ENCODE data around the gene DIP2C.
"Not testable (repeated sequence)": the region's sequence is repeated elsewhere in the genome, so short reads cannot be mapped to it uniquely, and the experiment has no call there.

DIP2C gene

DNA sequence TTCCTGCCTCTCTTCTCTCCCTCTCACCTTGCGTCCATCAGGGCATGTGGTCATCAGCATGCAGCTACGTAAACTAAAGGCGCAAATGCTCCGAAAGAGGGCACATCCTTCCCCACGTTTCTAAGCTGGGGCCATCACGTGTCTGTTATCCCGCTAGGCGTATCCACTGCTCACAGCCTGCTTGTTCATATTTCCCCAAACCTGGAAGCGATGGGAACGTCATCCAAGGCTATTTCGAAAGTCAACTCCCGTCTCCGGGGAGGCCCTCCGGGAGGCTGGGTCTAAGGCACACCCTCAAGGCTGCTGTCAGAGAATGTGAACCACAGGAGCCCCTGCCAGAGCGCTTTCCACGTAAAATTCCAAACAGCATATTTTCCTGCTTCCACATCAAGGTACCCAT, 199.2 kb downstream of the DIP2C start:
- no peak for DNase-seq

DNA sequence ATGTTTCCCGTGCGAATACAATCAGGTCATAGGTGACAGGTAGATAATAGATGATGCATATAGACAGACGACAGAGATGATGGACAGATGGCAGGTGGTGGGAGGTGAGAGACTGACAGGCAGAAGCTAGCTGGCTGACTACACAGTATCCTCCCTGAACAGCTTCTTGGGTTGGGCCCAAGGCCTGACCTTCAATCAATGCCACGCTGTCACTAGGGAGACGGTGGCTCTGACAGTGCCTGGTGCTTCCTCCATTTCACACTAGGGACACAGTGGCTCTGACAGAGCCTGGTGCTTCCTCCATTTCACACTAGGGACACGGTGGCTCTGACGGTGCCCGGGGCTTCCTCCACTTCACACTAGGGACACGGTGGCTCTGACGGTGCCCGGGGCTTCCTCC, 200.1 kb downstream of the DIP2C start:
- DNase-seq, result no peak

DNA sequence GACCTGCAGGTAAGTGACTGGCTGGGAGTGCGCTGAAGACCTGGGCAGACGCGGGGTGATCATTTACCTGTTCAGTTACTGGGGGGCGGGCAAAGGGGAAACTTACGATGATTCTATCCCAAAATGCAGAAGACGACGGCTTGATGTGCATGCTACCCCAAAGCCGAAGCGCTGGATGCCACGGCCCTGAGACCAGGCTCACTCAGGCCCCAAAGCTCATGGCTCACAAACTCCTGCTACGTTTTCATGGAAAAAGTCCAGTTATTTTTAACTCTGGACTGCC, 200.6 kb downstream of the DIP2C start:
- no peak for DNase-seq

DNA sequence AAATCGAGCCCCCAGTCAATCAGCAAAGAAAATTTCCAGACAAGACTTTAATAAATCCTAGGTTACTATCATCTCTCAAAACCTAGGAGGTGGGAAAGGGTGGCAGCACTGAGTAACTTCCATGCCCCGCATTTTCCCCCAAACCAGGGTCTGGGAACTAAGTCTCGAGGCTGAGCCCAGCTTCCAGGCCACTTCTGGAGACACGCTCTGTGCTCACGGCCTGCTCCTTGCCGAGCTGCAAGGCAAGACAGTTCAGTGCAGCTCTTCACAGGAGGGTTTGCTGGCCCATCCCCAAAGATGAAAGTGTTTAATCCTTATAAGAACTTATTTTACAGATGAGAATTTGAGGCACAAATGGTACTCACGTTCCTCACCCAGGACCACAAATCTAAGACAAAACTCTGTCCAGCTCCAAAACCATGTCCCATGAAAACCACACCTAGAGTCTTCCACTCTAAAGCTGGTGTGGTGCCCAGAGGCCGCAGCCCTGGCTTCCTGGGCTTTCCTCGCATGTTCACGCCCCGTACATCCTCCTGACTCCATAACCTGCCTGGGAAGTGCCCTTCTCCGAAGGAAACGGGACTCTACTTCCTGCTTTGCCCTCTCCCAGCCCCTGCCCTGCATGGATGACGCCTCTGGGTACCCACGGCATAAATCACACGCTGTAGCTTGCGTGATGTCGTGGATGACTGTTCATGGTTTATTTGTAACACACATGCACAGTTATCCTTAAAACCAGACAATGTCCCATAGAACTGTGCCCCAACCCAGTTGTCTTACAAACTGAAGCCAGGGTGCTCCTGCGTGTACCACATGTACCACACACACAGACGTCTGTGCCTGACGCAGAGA, 201.2 kb downstream of the DIP2C start:
- DNase-seq, result no peak

DNA sequence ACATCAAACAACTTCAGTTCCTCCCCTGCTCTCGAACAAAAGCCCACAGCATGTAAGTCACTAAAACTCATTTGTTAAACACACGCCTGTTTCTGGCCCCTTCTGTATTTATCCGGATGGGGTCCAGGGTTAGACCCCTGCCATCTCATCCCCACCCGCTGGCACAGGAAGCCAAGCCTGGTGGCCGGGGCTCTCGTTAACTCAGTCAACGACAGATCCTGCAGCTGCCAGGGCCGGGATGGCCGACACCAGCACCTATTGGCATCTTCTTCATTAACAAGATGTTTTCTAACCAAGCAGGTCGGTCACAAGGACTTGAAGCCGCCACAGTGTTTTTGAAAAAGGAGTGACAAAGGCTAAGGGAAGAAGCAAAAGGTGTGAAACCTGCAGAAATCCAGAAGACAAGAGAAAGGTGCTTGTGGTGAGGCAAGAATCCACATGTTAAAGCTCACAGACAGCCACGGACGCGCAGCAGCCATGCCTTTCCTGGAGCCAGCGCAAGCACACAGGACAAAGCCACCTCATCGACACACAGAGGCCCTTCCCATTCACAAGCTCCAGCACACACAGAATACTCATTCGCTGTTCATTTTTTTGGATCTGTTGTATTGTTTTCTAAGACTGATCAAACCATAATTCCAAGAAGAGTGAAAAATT, 202.7 kb downstream of the DIP2C start:
- no peak for DNase-seq

DNA sequence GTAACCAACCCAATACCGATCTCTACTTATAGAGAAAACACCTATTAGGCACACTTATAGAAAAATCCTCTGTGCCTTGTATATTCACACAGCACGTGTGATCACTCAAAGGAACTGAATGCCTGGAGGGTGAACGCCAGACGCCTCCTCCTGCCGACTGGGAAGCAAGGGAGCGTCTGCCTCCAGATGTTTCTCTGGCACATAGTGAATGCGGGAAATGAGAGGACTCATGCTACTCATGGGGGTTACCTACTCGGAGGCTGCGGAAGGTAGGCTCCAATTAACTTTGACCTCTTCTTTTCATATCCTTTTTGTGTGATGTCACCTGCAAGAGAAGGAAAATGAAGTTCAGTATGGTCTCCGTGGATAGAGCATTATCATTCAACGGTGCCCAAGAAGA, 203.3 kb downstream of the DIP2C start:
- no peak for DNase-seq

DNA sequence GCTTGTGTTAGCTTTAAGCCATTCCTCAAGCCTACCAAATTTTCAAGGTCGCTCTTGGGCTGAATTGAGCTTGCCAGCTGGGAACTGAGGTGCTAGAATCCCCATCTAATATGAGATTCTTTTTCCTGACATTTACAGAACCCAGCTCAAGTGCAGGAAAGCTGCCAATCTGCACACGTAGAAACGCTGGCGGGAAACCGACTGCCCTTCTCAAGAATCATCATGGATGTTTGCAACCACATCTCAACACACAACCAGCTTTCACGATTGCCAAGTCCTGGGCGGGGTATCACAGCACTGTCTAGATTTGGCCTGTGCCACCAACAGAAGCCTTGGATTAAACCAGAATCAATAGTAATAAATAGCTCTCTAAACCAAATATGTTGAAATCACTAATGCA, 203.7 kb downstream of the DIP2C start:
- DNase-seq, result no peak

DNA sequence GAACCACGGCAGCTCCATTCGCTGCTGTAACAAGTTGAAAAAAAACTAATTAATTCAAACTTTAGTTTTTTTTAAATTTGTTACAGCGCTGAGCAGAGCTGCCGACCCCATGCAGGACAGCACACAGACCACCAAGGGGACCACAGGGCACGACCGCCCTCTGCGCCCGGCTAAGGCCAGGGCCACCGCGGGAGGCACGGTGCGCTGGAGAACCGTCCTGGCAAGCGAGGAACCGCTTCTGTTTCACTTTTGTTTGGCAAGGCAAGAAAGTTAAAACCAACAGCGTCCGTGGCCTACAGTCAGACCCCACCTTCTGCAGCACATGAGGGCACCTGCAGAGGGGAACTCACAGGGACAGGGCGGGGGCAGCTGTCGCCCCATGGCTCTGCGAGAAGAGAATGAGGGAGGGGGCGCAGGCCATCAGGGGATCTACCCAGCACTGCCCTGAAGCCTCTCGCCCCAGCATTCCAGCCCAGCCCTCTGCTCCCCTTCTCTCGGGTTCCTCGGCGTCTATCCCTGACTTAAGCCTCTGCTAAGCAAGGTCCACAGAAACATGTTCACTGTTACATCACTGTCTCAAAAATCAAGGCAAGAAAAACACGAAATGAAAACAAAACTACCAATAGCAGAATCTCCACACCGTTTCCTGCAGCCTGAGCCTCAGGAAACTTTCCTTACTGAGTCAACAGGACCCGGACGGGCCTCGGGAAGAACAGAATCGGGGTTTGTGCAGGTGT, 204.4 kb downstream of the DIP2C start:
- DNase-seq, result no peak

DNA sequence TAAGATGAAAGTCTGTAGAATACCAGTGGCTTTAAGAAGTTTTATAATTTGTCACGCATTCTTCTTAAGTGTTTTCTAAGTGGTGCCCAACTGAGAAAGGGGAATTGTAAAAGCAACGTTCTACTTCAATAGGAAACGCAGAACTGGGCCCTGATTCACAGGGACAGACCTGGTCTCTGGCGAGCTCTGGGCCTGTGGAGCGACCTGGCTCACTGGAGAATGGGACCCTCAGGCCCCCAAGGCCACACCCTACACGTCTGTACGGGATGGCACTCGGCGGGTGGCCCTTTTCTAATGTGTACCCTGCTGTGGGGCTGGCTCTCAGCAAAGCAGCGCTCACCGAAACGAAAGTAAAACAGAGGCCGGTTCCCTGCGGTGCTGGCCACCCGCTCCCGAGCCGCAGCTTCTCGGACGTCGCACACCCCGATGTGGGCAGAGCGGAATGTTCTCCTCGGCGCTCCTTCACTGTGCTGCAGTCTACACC, 205.0 kb downstream of the DIP2C start:
- DNase-seq, result no peak

DNA sequence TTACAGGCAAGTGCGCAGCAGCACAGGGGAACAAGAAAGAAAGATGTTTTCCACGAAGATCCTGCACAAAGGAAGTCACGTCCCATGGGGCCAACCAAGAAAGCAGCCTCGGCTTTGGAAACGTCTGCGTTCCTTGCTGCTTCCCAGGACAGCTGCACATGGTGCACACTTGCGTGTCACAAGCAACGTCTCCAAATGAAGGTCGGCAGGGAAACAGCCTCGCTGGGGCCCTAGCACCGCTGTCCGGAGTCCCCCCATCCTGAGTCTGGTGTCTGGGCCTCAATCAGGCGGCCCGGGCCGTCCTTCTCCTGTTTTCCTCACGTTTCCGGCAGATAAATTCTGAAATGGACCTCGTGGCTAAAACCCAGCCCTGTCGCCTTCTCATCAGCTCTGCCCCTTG, 206.2 kb downstream of the DIP2C start:
- DNase-seq, result no peak

DNA sequence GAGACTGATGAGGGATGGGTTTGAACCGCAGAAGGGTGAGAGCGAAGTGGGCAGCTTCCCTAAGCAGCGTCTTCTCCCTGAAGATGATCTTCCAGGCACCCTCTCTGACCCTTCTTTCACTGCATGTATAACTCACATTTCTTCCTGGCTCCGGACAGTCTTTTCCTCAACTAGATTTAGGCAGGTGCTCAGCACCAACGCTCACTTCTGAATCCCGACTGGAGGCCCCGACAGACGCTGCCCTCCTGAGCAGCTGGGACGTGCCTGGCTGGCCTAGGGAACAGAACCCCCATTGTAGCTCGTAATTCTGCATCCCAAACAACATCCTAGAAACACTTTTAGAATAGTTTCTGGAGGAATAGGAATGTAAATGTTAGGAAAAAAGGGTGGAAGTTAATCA, 206.6 kb downstream of the DIP2C start:
- no peak for DNase-seq

DNA sequence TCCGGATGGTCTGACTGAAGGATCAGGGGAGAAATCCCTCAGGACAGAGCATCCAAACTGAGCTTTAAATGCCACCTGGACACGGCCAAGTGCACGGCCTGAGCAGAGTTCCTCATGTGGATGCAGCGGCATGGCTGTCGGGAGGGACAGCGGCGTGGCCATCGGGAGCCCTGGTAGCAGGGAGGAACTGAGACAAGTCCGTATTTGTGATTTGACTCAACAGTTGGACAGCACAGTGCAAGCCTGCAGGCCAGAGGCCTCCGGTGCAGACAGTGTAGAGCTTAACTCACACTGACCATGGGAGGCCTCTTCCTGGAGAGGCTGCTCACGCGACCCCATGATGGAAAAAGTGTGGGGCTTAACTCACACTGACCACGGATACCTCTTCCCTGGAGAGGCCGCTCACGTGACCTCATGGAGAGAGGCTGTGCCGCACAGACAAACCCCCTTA, 207.4 kb downstream of the DIP2C start:
- DNase-seq, result no peak

DNA sequence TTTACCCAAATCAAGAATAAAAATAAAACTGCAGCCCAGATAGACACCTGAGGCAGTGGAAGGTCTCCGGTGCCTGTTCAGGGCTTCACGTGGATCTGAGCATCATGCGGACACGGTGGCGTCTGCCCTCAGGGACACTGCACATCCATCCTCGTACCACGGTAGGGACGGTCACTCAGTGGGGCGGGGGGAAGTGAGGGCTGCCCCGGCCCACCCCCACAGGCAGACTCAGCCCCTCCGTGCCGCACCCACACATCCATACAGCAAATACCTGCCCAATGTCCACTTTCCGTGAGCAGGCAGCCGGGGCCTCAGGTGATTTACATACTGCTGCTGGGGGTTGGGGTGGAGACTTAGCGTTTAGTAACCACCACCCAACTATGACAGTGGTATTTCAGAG, 207.8 kb downstream of the DIP2C start:
- no peak for DNase-seq

DNA sequence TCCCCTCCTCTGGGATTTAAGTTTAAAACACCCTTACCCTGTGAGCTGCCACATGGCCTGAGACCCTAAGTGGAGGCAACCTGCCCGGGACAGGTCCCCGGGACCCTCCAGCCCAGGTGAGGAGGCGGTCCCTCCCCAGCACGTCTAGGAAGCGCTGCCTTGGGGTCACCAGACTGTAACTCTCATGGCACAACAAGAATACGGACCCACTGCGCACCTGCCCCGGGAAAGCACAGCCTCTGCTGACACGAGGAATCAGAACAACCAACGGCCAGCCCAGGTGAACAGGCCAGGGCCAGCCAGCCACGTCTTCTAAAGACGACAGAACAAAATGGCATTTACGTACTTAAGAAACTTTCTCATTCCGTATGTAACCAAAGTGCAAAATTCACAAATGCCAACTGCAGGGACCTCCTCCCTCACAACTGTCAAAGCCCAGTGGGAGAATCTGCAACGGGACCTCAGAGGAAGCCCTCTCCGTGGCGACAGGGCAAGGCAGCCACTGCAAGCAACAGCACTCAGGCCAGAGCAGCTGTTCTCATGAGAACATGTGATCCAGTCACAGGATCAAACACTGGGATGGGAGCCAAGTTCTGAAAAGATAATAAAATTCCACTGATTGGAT, 208.4 kb downstream of the DIP2C start:
- DNase-seq, result no peak

DNA sequence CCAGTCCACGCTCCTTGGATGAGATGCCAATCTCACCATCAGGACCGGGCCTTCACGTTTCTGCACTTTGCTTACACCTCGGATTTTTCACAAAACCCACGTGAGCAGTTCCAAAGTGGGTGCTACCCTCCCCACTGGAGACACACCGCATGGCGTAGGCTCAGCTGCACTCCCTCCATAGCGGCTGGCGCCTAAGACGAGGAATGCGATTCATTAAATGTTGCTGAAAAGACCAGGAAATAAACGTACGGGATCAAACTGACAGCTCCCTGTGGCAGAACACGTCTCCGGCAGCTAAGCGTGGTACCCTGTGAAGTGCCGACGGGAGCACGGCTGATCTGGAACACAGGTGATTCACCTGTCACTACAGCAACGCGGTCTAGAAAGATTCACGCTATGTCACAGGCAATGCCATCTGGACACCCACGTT, 209.0 kb downstream of the DIP2C start:
- DNase-seq, result no peak

DNA sequence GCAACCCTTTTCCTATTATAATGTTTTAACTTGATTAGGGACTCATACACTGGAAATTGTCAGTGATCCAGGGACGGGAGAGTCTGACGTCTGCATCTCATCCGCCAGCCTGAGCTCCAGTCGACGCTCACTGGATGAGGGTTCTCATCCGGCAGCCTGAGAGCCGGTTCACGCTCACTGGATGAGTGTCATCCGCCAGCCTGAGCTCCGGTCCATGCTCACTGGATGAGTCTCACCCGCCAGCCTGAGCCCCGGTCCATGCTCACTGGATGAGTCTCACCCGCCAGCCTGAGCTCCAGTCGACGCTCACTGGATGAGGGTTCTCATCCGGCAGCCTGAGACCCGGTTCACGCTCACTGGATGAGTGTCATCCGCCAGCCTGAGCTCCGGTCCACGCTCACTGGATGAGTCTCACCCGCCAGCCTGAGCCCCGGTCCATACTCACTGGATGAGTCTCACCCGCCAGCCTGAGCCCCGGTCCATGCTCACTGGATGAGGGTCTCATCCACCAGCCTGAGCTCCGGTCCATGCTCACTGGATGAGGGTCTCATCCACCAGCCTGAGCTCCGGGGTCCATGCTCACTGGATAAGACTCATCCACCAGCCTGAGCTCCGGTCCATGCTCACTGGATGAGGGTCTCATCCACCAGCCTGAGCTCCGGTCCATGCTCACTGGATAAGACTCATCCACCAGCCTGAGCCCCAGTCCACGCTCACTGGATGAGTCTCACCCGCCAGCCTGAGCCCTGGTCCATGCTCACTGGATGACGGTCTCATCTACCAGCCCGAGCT, 209.6 kb downstream of the DIP2C start:
- DNase-seq, result not testable (repeated sequence)

DNA sequence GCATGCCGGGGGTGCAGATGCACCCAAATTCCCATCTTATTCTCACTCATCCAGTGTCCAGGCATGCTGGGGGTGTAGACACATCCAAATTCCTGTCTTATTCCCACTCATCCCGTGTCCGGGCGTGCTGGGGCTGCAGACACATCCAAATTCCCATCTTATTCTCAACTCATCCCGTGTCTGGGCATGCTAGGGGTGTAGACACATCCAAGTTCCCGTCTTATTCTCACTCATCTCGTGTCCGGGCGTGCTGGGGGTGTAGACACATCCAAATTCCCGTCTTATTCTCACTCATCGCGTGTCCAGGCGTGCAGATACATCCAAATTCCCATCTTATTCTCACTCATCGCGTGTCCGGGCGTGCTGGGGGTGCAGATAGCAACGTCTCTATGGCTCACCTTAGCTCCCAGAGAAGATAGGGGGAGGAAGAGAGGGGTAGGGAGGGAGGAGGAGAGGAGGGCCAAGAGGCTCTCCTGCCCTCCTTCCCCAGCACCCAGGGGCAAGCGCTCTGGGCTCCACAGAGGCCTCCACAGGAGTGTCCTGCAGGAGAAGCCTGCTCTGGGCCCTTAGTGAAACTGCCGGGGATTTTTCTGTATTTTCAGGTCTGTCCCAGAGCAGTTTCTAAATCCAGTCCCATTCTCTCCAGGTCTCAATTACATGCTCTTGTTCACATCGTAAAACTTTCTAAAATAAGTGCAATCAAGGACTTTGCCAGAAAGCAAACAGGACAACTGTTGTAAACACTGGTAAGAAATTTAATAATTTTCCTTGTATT, 210.8 kb downstream of the DIP2C start:
- DNase-seq, result no peak

DNA sequence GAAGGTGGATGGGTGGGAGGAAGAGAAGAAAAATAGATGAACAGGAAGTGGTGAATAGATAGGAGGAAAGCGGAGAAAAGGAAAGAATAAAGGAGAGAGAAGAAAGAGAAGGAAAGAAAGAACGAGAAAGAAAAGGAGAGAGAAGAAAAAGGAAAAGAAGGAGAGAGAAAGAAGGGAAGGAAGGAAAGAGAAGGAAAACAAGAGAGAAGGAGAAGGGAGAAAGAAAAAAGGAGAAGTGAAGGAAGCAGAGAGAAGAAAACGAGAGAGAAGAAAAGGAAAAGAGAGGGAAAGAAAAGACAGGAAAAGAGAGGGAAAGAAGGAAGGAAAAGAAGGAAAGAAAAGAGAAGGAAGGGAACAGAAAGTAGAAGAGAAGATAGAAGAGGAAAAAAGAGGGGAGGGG, 211.8 kb downstream of the DIP2C start:
- no peak for DNase-seq

DNA sequence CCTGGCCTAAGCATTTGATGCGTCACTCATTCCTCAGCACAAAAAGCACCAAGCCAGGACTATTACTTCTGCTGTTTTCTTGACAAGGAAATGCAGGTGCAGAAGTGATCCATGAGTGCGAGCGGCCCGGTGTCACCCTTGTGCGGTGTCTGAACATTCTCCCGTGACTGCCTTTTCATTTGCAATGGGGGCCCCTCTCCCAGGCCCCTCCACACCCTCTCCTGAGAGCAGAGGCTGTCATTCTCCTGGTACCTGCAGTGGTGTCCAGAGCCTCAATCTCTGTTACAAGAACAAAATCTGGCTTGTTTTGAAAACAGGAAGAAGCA, 213.1 kb downstream of the DIP2C start:
- no peak for DNase-seq

DNA sequence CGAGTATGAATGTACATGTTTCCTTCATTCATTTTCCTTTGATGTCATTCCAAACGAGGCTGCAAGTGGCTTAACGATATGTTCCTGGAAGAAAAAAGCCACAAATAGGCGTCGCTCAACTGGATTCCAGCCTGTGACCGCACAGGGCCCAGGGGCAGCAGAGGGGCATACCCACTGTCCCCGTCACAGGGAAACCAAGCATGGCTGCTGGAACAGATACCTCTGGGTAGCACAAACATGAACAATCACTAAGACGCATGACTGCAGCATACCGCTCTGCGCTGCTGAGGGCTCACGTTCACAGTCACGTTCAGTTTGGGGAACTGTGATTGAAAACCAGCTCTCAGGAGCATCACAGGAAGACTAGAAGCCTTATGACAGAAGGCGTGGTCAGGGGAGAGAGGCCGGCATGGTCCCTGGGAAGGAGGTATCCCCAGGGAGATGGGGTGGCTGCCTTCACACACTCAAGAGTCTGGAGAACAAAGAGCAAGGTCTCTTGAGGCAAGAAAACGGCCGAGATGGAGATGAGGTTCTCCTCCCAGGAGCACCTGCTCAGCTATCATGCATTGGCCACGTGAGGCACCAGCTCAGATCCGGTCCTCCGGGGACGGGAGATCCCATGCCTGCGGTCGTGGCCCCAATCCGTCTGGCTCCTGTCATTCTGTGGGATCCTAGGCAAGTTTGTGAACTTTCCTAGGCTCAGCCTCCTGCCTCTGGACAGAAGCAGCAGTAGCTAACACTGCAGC, 213.6 kb downstream of the DIP2C start:
- no peak for DNase-seq

DNA sequence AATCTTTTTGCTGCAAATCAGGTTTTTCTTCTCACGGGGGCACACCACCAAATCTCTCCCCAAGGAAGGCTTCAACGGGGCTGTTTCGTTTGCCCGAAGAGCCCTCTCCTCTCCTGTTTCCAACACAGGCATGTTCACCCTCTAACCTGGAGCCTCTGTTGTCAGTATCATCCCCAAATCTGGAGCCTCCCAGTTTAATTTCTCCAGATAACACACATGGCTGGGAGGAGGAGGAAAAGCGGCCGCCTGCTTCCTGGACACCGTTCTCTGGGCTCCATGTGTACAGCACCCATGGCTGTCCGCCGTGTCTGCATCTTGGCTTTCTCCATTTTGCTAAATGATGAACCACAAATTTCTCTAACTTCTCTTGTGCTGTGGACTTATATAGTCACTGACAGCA, 214.5 kb downstream of the DIP2C start:
- no peak for DNase-seq

Measured in NCI-H226 (cell line).